Eye (tissue), 1 donor: ENCODE results near the gene HSPH1.

Source experiments
- DNase-seq: peaks from one replicate; pipeline ENCODE4 v3.0.0-alpha.2; 2015

Gene HSPH1

GRCh38 chr13:31093145-31093885, 68.4 kb downstream of the HSPH1 start:
- DNase-seq: no peak

DNA sequence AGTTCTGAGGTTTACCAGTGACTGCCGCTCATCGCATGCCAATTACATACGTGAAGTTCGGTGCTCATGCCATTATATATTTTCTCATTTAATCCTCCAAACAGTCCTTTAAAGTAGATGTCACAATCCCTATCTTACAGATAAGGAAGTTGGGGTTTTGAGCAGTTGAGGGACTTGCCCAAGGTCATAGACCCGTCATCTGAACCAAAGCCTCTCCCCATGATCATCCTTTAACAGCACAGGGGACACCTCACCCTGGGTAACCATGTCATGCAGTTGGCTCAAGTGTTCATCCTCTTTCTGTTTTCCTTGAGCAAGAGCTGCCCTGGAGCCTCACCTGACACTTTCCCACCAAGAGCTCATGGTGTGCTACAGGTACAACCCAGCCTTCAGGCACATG, 69.1 kb downstream of the HSPH1 start:
- DNase-seq: no peak

- DNase-seq: peak; percentile 55
Measured at GRCh38 chr13:31090961-31091624, 70.6 kb downstream of the HSPH1 start.

- DNase-seq: no peak
Measured at GRCh38 chr13:31090096-31090495, 71.6 kb downstream of the HSPH1 start.

DNA sequence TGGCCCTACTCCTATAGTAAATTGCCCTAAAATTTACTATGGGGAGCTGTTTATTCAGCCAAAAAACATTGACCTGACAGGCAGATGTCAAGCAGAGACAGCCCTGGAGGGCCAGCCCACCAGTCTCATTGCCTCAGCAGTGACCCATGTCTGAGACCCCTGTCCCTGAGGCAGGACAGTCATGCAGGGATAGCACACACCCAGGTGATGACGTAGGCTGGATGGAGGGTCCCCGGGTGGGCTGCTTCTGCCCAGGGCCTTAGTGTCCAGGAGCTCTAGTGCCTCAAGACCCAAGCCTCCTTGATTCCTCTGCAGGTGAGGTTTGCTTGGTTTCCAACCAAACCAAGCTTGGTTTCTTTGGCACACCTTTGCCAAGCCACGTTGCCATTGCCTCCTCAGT, 72.1 kb downstream of the HSPH1 start:
- no peak for DNase-seq

GRCh38 chr13:31088826-31089420, 72.8 kb downstream of the HSPH1 start:
- no peak for DNase-seq
